K562 (cell line): ENCODE results near the gene CIAO1. TPM values are rescaled to one million over a fixed set of nuclear protein-coding genes. Genes with fewer than 3 reads are reported as not detected.

ENCODE experiments used
- CHAMP1 ChIP-seq: fragments of 450-650 bp; IDR thresholded peaks from 2 replicates; pipeline ENCODE4 v1.6.1; 2016; ENCODE audit warnings: mild to moderate bottlenecking
- ESRRA ChIP-seq: fragments of 450-650 bp; IDR thresholded peaks from 2 replicates; pipeline ENCODE4 v1.6.1; 2014; ENCODE audit warnings: low read depth, mild to moderate bottlenecking, moderate library complexity, borderline replicate concordance
- FOXK1 ChIP-seq: sonication (generic); formaldehyde crosslinking; IDR thresholded peaks from 2 replicates; pipeline ENCODE4 v1.8.0; 2022; ENCODE audit warnings: missing genetic modification reagents, mild to moderate bottlenecking, borderline replicate concordance
- FOXM1 ChIP-seq, 2 experiments: fragments of 450-650 bp in 1 of 2; sonication (generic) in 1 of 2; formaldehyde crosslinking in 1 of 2; IDR thresholded peaks; 2 replicates each; pipeline versions ENCODE4 v1.6.1 to v1.9.0; 2017 to 2022; ENCODE audit warnings: low read depth in 2 of 2, mild to moderate bottlenecking in 2 of 2, missing genetic modification reagents in 1 of 2, moderate library complexity in 1 of 2
- KDM5B ChIP-seq: fragments of 200-600 bp; sonication (generic); IDR thresholded peaks from 2 replicates; pipeline ENCODE4 v1.6.1; 2012; ENCODE audit warnings: low read depth, mild to moderate bottlenecking, moderate library complexity, low read length, control low read depth, inconsistent platforms; ENCODE audit not compliant: insufficient replicate concordance
- RFX7 ChIP-seq: fragments of 250-450 bp; sonication (Bioruptor Pico); IDR thresholded peaks from 2 replicates; pipeline ENCODE4 v1.5.1; 2021; ENCODE audit warnings: mild to moderate bottlenecking
- SP1 ChIP-seq: sonication (generic); formaldehyde crosslinking; IDR thresholded peaks from 2 replicates; pipeline ENCODE4 v1.8.1; 2022; ENCODE audit warnings: mild to moderate bottlenecking, missing genetic modification reagents
- TEAD1 ChIP-seq, 2 experiments: fragments of 450-650 bp in 1 of 2; sonication (generic) in 1 of 2; formaldehyde crosslinking; IDR thresholded peaks; 2 replicates each; pipeline versions ENCODE4 v1.4.0 to v1.8.0; 2020 to 2022; ENCODE audit warnings: mild to moderate bottlenecking in 2 of 2, missing genetic modification reagents in 1 of 2
- ZBTB43 ChIP-seq: sonication (generic); formaldehyde crosslinking; IDR thresholded peaks from 2 replicates; pipeline ENCODE4 v1.8.0; 2023; ENCODE audit warnings: mild to moderate bottlenecking, missing genetic modification reagents
- ZNF24 ChIP-seq: fragments of 450-650 bp; IDR thresholded peaks from 2 replicates; pipeline ENCODE4 v1.6.1; 2016
- ZNF830 ChIP-seq: fragments of 250-450 bp; sonication (Bioruptor Pico); IDR thresholded peaks from 2 replicates; pipeline ENCODE4 v1.5.0; 2021; ENCODE audit warnings: mild to moderate bottlenecking
- polyA plus RNA-seq, 8 experiments: library from polyadenylated mRNA; depleted of rRNA in 4 of 8; stranded (reverse) in 5 of 8; unstranded in 3 of 8; fragments of >200 nt; fragmentation: Nextera tagmentation in 2 of 8; fragmentation: Illumina TruSeq in 1 of 8; extraction: Ambion mirVana in 2 of 8; extraction: Trizol in 1 of 8; gene quantifications; 2 replicates each; pipeline versions ENCODE4 v1.2.1 to v1.2.3, GENCODE V29; 2011 to 2014; ENCODE audit warnings: inconsistent platforms in 1 of 8, missing spikeins in 1 of 8
- total RNA-seq, 7 experiments: library from RNA; depleted of rRNA in 6 of 7; stranded (reverse); fragments of >200 nt in 6 of 7; fragmentation: Illumina TruSeq in 2 of 7; extraction: Trizol in 2 of 7; gene quantifications; 2 replicates each; pipeline versions ENCODE4 v1.2.1 to v1.2.3, GENCODE V29; 2011 to 2021; ENCODE audit warnings: low replicate concordance in 1 of 7
- TF ChIP-seq, protein P1 (sequence below), 3 experiments: fragments of 200-800 bp in 1 of 3; fragments of 250-450 bp in 1 of 3; fragments of 450-650 bp in 1 of 3; sonication (Bioruptor Pico) in 1 of 3; sonication (Bioruptor generic) in 1 of 3; formaldehyde crosslinking in 1 of 3; IDR thresholded peaks; 2 replicates each; pipeline versions ENCODE4 v1.6.1 to v1.8.0; 2016 to 2022; ENCODE audit warnings: mild to moderate bottlenecking in 2 of 3, missing genetic modification characterization in 2 of 3, missing compliant biosample characterization in 1 of 3, moderate library complexity in 1 of 3

CIAO1 gene
- total and polyA plus RNA-seq, 9 of the 15 experiments (the other 6 are each of a cell fraction or from before 2014, with no cell fraction given), result 11.4 to 156 (median 92.8) TPM

DNA sequence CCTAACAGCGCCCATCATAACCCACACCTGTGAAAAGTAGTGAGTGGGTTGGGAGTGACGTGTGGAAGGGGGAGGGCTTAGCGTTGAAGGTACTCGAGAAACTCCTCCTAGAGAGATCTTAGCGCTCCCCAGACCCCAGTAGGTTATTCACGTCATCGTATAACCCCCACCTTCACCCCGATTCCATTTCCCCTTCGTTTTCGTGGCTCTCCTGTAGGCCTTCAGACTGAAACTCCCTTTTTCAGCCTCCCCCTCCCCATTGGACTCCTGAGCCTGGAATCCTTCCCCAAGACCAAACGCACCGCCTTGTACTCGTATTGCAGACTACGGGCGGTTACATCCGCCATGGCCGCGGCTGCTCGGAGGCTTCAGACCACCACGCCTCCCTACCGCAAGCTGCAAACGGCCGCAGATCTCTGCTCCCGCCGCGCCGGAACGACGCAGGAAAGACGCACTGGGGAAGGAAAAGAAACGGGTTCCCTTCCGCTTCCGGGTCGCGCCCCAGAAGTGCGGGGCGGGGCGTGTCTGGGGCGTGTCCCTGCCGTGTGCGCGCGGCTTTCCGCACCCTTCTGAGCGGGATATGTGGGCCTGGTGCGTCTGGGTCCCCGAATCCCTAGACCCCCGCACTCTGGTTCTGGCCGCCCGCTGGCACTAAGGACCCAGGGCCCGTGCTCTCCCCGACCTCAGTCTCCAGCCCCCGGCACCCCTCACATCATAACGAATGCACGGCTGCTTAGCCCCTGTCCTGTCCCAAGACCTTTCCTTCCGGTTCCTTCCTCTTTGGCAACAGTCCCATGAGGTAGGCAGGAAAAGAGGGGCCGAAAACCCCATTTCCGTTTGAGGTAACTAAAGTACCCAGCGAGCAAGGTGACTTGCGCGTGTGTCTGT lies 39.3 kb downstream of the CIAO1 start, which contains the start of gene SNRNP200 (continued):
- TF ChIP-seq TEAD1 (CRISPR knock-in tag; IDR thresholded peaks at IDR 0.05) (peak in 1 of 2 experiments; percentile 61; a peak in 1 of 4 replicates), ZNF24 (0 out of 2 replicates have a peak, but pooled peaks have one; percentile 54), ESRRA (peak; percentile 69), RFX7 (CRISPR knock-in tag) (0 out of 2 replicates have a peak, but pooled peaks have one; percentile 31), FOXM1 (IDR thresholded peaks at IDR 0.05; ENCODE audit: low read depth) (peak; percentile 19; the same call in 1 of the 2 replicates), FOXM1 (CRISPR knock-in tag; IDR thresholded peaks at IDR 0.05; ENCODE audit: low read depth) (peak; percentile 56; the same call in 1 of the 2 replicates), ZNF830 (CRISPR knock-in tag) (0 out of 2 replicates have a peak, but pooled peaks have one; percentile 45), FOXK1 (CRISPR knock-in tag) (no peak), KDM5B (peak; percentile 88), CHAMP1 (no peak), SP1 (CRISPR knock-in tag) (peak; percentile 91), ZBTB43 (CRISPR knock-in tag) (no peak)
- TF ChIP-seq, protein P1, sequence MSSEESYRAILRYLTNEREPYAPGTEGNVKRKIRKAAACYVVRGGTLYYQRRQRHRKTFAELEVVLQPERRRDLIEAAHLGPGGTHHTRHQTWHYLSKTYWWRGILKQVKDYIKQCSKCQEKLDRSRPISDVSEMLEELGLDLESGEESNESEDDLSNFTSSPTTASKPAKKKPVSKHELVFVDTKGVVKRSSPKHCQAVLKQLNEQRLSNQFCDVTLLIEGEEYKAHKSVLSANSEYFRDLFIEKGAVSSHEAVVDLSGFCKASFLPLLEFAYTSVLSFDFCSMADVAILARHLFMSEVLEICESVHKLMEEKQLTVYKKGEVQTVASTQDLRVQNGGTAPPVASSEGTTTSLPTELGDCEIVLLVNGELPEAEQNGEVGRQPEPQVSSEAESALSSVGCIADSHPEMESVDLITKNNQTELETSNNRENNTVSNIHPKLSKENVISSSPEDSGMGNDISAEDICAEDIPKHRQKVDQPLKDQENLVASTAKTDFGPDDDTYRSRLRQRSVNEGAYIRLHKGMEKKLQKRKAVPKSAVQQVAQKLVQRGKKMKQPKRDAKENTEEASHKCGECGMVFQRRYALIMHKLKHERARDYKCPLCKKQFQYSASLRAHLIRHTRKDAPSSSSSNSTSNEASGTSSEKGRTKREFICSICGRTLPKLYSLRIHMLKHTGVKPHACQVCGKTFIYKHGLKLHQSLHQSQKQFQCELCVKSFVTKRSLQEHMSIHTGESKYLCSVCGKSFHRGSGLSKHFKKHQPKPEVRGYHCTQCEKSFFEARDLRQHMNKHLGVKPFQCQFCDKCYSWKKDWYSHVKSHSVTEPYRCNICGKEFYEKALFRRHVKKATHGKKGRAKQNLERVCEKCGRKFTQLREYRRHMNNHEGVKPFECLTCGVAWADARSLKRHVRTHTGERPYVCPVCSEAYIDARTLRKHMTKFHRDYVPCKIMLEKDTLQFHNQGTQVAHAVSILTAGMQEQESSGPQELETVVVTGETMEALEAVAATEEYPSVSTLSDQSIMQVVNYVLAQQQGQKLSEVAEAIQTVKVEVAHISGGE (CRISPR knock-in tag; IDR thresholded peaks at IDR 0.05), result peak; percentile 90 to 98 (median 96)
